ENCODE measurements around the gene PTH1R. TPM values are rescaled to one million over a fixed set of nuclear protein-coding genes. Genes with fewer than 3 reads are reported as not detected.

The PTH1R gene
- total RNA-seq, 1 experiment from 2014 or later: 0.32 TPM

GRCh38 chr3:46835054-46835453, 42.5 kb upstream of the PTH1R start:
- Histone ChIP-seq H3K79me2 (ENCODE audit: insufficient read depth, low read length) (no peaks in the 10 kb centered on the region), H3K9ac (ENCODE audit: low read length) (no peak overlapping the region), H3K27me3 (ENCODE audit: insufficient read depth, low read length) (no peaks in the 10 kb centered on the region), H3K36me3 (ENCODE audit: control insufficient read depth in 1 of 2, insufficient read depth in 2 of 2, low read length in 2 of 2) (no peaks in the 10 kb centered on the region), H4K20me1 (ENCODE audit: insufficient read depth) (no peaks in the 10 kb centered on the region), H3K4me2 (ENCODE audit: low read length) (no peak overlapping the region), H3K4me3 (replicated peaks in 1 of 2; ENCODE audit: low read depth in 1 of 2, low read length in 2 of 2) (no peak overlapping the region), H2AFZ (ENCODE audit: low read depth, low read length, poor library complexity, severe bottlenecking) (no peak overlapping the region), H3K4me1 (ENCODE audit: control insufficient read depth in 1 of 2, insufficient read depth in 2 of 2, low read length in 2 of 2) (no peaks in the 10 kb centered on the region), H3K9me2 (ENCODE audit: insufficient read depth) (no peaks in the 10 kb centered on the region), H3K27ac (ENCODE audit: low read depth, low read length) (no peak overlapping the region), H3K9me3 (ENCODE audit: control insufficient read depth in 1 of 2, insufficient read depth in 1 of 2, low read depth in 1 of 2, low read length in 2 of 2) (peaks cover 14 to 16% of the 10 kb centered on the region in 2 experiments; a peak in 3 of 4 replicates)
- TF ChIP-seq, protein P1, sequence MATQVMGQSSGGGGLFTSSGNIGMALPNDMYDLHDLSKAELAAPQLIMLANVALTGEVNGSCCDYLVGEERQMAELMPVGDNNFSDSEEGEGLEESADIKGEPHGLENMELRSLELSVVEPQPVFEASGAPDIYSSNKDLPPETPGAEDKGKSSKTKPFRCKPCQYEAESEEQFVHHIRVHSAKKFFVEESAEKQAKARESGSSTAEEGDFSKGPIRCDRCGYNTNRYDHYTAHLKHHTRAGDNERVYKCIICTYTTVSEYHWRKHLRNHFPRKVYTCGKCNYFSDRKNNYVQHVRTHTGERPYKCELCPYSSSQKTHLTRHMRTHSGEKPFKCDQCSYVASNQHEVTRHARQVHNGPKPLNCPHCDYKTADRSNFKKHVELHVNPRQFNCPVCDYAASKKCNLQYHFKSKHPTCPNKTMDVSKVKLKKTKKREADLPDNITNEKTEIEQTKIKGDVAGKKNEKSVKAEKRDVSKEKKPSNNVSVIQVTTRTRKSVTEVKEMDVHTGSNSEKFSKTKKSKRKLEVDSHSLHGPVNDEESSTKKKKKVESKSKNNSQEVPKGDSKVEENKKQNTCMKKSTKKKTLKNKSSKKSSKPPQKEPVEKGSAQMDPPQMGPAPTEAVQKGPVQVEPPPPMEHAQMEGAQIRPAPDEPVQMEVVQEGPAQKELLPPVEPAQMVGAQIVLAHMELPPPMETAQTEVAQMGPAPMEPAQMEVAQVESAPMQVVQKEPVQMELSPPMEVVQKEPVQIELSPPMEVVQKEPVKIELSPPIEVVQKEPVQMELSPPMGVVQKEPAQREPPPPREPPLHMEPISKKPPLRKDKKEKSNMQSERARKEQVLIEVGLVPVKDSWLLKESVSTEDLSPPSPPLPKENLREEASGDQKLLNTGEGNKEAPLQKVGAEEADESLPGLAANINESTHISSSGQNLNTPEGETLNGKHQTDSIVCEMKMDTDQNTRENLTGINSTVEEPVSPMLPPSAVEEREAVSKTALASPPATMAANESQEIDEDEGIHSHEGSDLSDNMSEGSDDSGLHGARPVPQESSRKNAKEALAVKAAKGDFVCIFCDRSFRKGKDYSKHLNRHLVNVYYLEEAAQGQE (IDR thresholded peaks at IDR 0.05; ENCODE audit: low read depth): no peak
- TF ChIP-seq ZFX (IDR thresholded peaks at IDR 0.05): no peak
- TF ChIP-seq ELF1 (IDR thresholded peaks at IDR 0.05; ENCODE audit: borderline replicate concordance, low read depth): no peak
- TF ChIP-seq, protein P2, sequence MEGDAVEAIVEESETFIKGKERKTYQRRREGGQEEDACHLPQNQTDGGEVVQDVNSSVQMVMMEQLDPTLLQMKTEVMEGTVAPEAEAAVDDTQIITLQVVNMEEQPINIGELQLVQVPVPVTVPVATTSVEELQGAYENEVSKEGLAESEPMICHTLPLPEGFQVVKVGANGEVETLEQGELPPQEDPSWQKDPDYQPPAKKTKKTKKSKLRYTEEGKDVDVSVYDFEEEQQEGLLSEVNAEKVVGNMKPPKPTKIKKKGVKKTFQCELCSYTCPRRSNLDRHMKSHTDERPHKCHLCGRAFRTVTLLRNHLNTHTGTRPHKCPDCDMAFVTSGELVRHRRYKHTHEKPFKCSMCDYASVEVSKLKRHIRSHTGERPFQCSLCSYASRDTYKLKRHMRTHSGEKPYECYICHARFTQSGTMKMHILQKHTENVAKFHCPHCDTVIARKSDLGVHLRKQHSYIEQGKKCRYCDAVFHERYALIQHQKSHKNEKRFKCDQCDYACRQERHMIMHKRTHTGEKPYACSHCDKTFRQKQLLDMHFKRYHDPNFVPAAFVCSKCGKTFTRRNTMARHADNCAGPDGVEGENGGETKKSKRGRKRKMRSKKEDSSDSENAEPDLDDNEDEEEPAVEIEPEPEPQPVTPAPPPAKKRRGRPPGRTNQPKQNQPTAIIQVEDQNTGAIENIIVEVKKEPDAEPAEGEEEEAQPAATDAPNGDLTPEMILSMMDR (IDR thresholded peaks at IDR 0.05 in 2 of 3, conservative IDR thresholded peaks at IDR 0.05 in 1 of 3; ENCODE audit: borderline replicate concordance in 1 of 3, insufficient read depth in 1 of 3, low read depth in 2 of 3, low read length in 2 of 3): no peak
- no peak for TF ChIP-seq JUND (IDR thresholded peaks at IDR 0.05)
- TF ChIP-seq, protein P3, sequence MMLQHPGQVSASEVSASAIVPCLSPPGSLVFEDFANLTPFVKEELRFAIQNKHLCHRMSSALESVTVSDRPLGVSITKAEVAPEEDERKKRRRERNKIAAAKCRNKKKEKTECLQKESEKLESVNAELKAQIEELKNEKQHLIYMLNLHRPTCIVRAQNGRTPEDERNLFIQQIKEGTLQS (IDR thresholded peaks at IDR 0.05): no peak
- TF ChIP-seq, protein P4, sequence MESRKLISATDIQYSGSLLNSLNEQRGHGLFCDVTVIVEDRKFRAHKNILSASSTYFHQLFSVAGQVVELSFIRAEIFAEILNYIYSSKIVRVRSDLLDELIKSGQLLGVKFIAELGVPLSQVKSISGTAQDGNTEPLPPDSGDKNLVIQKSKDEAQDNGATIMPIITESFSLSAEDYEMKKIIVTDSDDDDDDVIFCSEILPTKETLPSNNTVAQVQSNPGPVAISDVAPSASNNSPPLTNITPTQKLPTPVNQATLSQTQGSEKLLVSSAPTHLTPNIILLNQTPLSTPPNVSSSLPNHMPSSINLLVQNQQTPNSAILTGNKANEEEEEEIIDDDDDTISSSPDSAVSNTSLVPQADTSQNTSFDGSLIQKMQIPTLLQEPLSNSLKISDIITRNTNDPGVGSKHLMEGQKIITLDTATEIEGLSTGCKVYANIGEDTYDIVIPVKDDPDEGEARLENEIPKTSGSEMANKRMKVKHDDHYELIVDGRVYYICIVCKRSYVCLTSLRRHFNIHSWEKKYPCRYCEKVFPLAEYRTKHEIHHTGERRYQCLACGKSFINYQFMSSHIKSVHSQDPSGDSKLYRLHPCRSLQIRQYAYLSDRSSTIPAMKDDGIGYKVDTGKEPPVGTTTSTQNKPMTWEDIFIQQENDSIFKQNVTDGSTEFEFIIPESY (IDR thresholded peaks at IDR 0.05; ENCODE audit: extremely low read depth, insufficient replicate concordance, low read length): no peak
- TF ChIP-seq SIN3A (IDR thresholded peaks at IDR 0.05; ENCODE audit: low read depth): no peak
- no peak for TF ChIP-seq RAD21 (IDR thresholded peaks at IDR 0.05; ENCODE audit: low read depth)
- no peak for TF ChIP-seq CBX3 (IDR thresholded peaks at IDR 0.05; ENCODE audit: low read depth)
- TF ChIP-seq SRF (IDR thresholded peaks at IDR 0.05; ENCODE audit: low read depth): no peak
- no peak for TF ChIP-seq EZH2 (IDR thresholded peaks at IDR 0.05)
- TF ChIP-seq FOSL1 (IDR thresholded peaks at IDR 0.05; ENCODE audit: low read depth): no peak
- TF ChIP-seq EZH2phosphoT487 (IDR thresholded peaks at IDR 0.05; ENCODE audit: borderline replicate concordance): no peak
- no peak for TF ChIP-seq YY1 (IDR thresholded peaks at IDR 0.05; ENCODE audit: extremely low read depth, insufficient replicate concordance, low read depth, low read length)
- TF ChIP-seq ZNF274 (IDR thresholded peaks at IDR 0.05; ENCODE audit: low read depth, low read length): no peak
- no peak for TF ChIP-seq MAX (IDR thresholded peaks at IDR 0.05)
- no peak for TF ChIP-seq EGR1 (IDR thresholded peaks at IDR 0.05; ENCODE audit: low read depth)
- ChIA-PET RAD21 (ENCODE audit: low non-redundant PET in 1 of 2, low total read pairs in 2 of 2, uncharacterized antibody in 2 of 2, unreplicated experiment in 2 of 2) (no interaction called here), CTCF (no interaction called here), POLR2A (no interaction called here)
- BruUV-seq (replicated peaks): no TSS peak
- intact Hi-C loops (cut with micrococcal nuclease): no loop called here
- DNase-seq (ENCODE audit: low read depth, low spot score): no peak
- ATAC-seq: no peak

Measured in HCT116 (cell line).